ENCODE data around the gene PTPRCAP. TPM values are rescaled to one million over a fixed set of nuclear protein-coding genes. Genes with fewer than 3 reads are reported as not detected.
"Not testable (repeated sequence)": the region's sequence is repeated elsewhere in the genome, so short reads cannot be mapped to it uniquely, and the experiment has no call there.

Gene PTPRCAP
- total and polyA plus RNA-seq, 12 donors, result 0.42 to 10.1 (median 1.0) TPM; not detected in 2

DNA sequence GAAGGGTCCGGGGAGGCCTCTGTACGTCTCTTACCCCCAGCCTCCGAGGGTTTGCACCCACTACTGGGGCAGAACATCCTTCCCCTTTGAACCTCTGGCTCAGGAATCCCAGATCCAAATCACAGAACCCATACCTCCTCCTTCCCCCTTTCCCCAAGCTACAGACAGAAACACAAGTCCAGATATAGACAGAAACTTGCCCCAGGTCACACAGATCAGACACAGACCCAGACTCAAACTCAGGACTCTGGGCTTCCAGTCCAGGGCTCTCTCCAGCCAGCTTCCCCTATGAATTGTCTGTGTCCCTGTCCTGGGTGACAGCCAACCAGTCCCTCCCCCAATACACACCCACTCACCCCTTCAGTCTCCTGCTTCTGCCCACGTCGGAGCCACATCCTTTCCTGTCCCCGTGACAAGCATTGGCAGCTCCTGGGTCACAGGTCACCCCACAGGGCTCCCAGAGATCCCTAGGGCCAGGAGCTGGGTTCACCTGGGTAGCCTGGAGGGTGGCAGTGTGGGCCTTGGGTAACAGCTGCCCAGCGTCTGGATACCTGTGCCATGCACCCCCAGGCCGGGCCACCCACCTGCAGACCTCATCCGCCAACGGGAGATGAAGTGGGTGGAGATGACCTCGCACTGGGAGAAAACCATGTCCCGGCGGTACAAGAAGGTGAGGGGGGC lies 32.8 kb downstream of the PTPRCAP start:
- Histone ChIP-seq H3K27ac (peak overlapping the region in 2 of 10 donors; percentile 71 to 99), H3K4me3 (peak overlapping the region in 4 of 10 donors; percentile 2 to 62 (median 20)), H3K36me3 (peaks cover 0 to 11% (median 0%) of the 10 kb centered on the region in 9 donors), H3K9me3 (no peaks in the 10 kb centered on the region), H3K4me1 (peaks cover 0 to 86% (median 38%) of the 10 kb centered on the region in 9 donors), H3K27me3 (peaks cover 0 to 11% (median 7%) of the 10 kb centered on the region in 7 donors)
- DNase-seq, result no peak
- TF ChIP-seq, protein P1, sequence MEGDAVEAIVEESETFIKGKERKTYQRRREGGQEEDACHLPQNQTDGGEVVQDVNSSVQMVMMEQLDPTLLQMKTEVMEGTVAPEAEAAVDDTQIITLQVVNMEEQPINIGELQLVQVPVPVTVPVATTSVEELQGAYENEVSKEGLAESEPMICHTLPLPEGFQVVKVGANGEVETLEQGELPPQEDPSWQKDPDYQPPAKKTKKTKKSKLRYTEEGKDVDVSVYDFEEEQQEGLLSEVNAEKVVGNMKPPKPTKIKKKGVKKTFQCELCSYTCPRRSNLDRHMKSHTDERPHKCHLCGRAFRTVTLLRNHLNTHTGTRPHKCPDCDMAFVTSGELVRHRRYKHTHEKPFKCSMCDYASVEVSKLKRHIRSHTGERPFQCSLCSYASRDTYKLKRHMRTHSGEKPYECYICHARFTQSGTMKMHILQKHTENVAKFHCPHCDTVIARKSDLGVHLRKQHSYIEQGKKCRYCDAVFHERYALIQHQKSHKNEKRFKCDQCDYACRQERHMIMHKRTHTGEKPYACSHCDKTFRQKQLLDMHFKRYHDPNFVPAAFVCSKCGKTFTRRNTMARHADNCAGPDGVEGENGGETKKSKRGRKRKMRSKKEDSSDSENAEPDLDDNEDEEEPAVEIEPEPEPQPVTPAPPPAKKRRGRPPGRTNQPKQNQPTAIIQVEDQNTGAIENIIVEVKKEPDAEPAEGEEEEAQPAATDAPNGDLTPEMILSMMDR (IDR thresholded peaks at IDR 0.05), result no peak
- intact Hi-C loops (cut with DNase I), result loop anchor here in 8 of 10 donors (5.0 kb wide), 3 partner anchors 63 to 103 kb away; partner anchors contain the start of genes TMEM134 (in 7 of the 8), CDK2AP2 (in 4 of the 8), PITPNM1 (in 4 of the 8) and AIP (in 1 of the 8)
- 76 to 80% methylated on average over 13 of the region's 13 CpGs for WGBS, 2 donors
- ATAC-seq, result no peak

DNA sequence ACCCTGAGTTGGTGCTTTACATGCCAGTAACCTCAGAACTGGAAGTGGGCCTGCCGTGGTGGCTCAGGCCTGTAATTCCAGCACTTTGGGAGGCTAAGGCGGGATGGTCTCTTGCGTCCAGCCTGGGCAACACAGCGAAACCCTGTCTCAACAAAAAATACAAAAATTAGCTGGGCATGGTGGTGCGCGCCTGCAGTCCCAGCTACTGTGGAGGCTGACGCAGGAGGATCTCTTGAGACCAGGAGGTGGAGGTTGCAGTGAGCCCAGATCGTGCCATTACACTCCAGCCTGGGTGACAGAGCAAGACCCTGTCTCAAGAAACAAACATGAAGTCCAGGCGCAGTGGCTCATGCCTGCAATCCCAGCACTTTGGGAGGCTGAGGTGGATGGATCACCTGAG lies 34.4 kb downstream of the PTPRCAP start:
- H3K9me3 ChIP-seq, DNase-seq, H3K27me3 ChIP-seq, ATAC-seq: not testable (repeated sequence)
- Histone ChIP-seq H3K36me3 (peaks cover 0 to 26% (median 14%) of the 10 kb centered on the region in 9 donors), H3K4me3 (peak overlapping the region in 1 of 10 donors; percentile 62), H3K27ac (peak overlapping the region in 6 of 10 donors; percentile 39 to 99 (median 66)), H3K4me1 (peaks cover 0 to 85% (median 44%) of the 10 kb centered on the region in 9 donors)
- WGBS, 2 donors, result 97% methylated on average over 9 of the region's 9 CpGs
- intact Hi-C loops (cut with DNase I), result loop anchor here in 7 of 10 donors (5.0 kb wide), 3 partner anchors 64 to 104 kb away; partner anchors contain the start of genes TMEM134 (in 6 of the 7), CDK2AP2 (in 4 of the 7), PITPNM1 (in 4 of the 7) and AIP (in 1 of the 7)

DNA sequence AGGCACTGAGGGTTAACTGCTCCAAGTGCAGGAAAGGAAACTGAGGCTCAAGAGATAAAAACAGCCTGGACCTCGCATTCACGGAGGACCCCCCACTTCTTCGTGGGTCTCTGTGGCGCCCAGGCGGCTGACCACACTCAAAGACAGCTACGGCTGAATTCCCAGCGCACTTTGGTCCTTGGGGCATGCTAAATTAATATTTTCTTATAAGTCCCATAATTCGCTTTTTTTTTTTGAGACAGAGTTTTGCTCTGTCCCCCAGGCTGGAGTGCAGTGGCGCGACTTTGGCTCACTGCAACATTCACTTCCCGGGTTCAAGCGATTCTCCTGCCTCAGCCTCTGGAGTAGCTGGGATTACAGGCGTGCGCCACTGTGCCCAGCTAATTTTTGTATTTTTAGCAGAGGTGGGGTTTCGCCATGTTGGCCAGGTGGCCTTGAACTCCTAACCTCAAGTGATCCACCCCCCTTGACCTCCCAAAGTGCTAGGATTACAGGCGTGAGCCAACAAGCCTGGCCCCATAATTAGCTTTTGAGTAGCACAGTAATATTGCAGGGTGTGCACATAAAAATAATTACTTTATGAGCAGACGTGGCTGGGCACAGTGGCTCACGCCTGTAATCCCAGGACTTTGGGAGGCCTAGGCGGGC lies 35.2 kb downstream of the PTPRCAP start:
- Histone ChIP-seq H3K36me3 (peaks cover 0 to 34% (median 21%) of the 10 kb centered on the region in 9 donors), H3K4me3 (peak overlapping the region in 9 of 10 donors; percentile 74 to 99 (median 96)), H3K27ac (peak overlapping the region; percentile 59 to 99 (median 97)), H3K4me1 (peaks cover 0 to 85% (median 52%) of the 10 kb centered on the region in 9 donors)
- not testable (repeated sequence) for DNase-seq, H3K9me3 ChIP-seq, ATAC-seq, H3K27me3 ChIP-seq
- 57 to 63% methylated on average over 19 of the region's 19 CpGs for WGBS, 2 donors
- intact Hi-C loops (cut with DNase I), result loop anchor here in 7 of 10 donors (5.0 kb wide), 3 partner anchors 65 to 105 kb away; partner anchors contain the start of genes TMEM134 (in 6 of the 7), CDK2AP2 (in 4 of the 7), PITPNM1 (in 4 of the 7) and AIP (in 1 of the 7)

DNA sequence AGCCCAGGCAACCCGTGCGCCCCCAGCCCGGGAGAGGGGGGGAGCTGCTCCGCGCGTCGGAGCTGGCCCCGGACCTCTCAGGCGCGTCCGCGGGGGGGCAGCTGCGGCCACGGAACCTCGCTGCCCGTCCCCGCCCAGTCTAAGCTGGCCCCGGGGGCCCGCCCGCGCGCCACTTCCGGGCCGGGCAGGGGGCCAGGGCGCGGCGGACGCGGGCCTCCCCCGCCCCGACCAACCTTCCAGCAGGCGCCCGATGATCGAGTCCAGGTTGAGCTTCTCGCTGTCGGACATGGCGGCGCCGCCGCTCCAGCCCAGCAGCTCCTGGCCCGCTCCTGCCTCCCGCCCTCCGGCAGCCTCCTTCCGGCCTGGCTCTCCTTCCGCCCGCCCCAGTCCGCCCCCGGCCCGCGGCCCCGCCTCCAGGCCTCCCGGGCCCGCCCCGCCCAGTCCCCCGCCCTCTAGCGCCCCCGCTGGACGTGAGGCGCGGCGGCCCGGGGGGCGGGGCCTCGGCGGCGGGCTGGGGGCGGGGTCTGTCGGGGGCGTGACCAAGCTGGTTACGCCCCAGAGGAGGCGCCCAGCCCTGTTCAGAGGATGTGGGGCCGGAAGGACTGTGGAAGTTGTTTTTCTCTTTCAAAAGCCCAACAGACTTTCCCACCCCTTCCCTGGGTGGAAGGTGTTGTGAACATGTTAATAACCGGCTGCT lies 35.8 kb downstream of the PTPRCAP start, which contains the start of gene PPP1CA:
Gene PPP1CA, minus strand, starts transcription at position 364 of the 697 bp plus-strand sequence. Its CDS starts 76 bp downstream, at position 288.
- peak within 1 kb of the TSS; percentile 89 to 99 (median 97) for H3K27ac ChIP-seq
- peak; percentile 76 to 95 (median 86) for ATAC-seq
- H3K9me3 ChIP-seq, result no peaks in the 10 kb centered on the region
- peak within 1 kb of the TSS; percentile 68 to 99 (median 96) for H3K4me3 ChIP-seq
- H3K27me3 ChIP-seq, result no peaks in the 10 kb centered on the region
- peak; percentile 90 to 94 for DNase-seq
- H3K36me3 ChIP-seq, result peaks cover 0 to 40% (median 26%) of the 10 kb centered on the region in 9 donors
- TF ChIP-seq, protein P1 (IDR thresholded peaks at IDR 0.05), result peak; percentile 38 to 91 (median 62)
- intact Hi-C loops (cut with DNase I), result loop anchor here in 8 of 10 donors (1.0 to 5.0 kb wide), 5 partner anchors 66 to 106 kb away; partner anchors contain the start of genes TMEM134 (in 6 of the 8), CDK2AP2 (in 4 of the 8), PITPNM1 (in 4 of the 8) and AIP (in 1 of the 8)
- H3K4me1 ChIP-seq, result peaks cover 0 to 89% (median 54%) of the 10 kb centered on the region in 9 donors
- WGBS, 2 donors, result 0 to 1% methylated on average over 61 to 73 of the region's 73 CpGs

All from heart right ventricle (tissue), 16 donors.